Measurements from ENCODE around the gene FBLN1.

The FBLN1 gene

DNA sequence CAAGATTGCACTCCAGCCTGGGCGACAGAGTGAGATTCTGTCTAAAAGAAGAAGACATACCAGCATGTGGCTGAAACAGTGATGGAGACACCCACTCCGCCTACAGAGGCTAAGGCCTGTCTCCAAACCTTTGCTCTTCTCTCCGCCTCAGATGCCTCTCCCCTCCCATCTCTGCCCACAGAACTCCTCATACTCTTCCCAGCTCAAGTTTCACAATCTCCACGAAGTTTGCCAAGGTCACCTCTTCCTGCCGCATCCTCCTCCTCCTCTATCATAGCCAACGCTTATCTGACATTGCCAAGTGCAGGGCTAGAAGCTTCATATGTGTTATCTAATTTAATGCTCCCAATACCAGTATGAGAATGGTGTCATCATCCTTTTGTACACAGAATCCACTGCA, 25.9 kb upstream of the FBLN1 start:
- TF ChIP-seq, protein P1, sequence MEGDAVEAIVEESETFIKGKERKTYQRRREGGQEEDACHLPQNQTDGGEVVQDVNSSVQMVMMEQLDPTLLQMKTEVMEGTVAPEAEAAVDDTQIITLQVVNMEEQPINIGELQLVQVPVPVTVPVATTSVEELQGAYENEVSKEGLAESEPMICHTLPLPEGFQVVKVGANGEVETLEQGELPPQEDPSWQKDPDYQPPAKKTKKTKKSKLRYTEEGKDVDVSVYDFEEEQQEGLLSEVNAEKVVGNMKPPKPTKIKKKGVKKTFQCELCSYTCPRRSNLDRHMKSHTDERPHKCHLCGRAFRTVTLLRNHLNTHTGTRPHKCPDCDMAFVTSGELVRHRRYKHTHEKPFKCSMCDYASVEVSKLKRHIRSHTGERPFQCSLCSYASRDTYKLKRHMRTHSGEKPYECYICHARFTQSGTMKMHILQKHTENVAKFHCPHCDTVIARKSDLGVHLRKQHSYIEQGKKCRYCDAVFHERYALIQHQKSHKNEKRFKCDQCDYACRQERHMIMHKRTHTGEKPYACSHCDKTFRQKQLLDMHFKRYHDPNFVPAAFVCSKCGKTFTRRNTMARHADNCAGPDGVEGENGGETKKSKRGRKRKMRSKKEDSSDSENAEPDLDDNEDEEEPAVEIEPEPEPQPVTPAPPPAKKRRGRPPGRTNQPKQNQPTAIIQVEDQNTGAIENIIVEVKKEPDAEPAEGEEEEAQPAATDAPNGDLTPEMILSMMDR (IDR thresholded peaks at IDR 0.05; ENCODE audit: low read depth, low read length) = no peak
- no peak overlapping the region for H3K4me3 ChIP-seq (ENCODE audit: low read depth, low read length)

DNA sequence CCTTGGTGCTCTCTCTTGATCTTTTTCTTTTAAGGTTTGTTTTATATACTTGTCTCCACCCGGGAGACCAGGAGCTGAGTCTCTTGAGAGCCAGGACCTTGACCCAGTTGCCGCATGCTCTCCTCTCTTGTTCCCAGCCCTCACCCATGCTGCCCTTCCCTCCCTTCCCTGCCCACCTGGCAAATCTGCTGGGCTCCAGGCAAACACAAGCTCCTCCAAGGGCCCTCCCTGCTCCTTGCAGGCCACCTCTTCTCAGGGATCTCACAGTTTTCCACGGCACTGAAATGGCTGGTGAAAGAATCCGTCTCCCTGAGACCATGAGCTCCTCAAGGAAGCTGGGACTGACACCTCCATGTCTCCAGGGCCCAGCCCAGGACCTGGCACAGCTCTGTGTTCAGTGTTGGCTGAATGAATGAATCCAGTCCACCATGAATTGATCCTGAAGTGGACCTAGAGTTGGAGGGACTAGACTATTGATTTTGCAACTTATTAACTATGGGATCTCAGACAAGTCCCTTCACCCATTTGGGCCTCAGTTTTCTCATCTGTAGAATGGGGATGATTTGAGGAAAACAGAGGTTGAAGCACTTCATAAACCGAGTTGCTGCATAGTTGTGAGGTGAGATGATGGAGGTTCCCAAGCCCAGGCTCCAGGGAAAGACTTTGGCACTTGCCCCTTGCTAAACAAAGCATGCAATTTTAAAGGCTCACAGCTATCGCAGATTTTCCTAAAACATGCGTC, 25.1 kb upstream of the FBLN1 start:
- TF ChIP-seq, protein P1 (IDR thresholded peaks at IDR 0.05; ENCODE audit: low read depth, low read length) = no peak
- no peak overlapping the region for H3K4me3 ChIP-seq (ENCODE audit: low read depth, low read length)

DNA sequence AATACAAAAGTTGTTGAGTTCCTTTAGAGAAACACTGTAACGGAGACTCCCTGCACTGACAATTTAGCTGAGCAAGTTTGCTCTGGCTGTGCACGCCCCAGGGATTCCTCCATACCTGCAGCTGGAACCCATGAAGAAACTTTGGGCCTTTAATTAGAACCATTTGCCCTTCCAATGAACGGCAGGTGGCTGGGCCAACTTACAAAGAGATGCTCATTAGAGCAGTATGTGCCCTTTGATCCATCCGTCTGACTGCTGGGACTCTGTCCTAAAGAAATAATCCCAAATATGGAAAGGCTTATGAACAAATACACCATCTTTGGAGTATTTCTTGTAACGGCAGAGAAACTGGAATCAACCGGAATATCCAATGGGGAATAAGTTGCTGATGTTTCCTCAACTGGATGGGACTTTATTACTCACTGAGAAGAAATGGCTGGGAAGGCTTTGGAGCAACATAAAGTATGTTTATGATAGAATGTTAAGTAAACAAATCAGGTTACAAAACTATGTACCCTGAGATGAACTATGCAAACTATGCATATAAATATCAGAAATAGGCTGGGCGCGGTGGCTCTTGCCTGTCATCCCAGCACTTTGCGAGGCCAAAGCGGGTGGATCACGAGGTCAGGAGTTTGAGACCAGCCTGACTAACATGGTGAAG, 24.4 kb upstream of the FBLN1 start:
- H3K4me3 ChIP-seq (ENCODE audit: low read depth, low read length) = no peak overlapping the region

DNA sequence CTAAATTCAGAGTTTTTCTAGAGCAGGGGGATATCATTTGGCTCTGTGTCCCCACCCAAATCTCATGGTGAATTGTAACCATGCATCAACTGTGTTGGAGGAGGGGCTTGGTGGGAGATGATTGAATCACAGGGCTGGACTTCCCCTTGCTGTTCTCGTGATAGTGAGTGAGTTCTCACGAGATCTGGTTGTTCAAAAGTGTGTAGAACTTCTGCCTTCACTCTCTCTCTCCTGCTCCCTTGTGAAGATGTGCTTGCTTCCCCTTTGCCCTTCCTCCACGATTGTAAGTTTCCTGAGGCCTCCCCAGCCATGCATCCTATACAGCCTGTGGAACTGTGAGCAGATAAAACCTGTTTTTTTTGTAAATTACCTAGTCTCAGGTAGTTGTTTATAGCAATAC, 22.0 kb upstream of the FBLN1 start:
- TF ChIP-seq, protein P1 (IDR thresholded peaks at IDR 0.05; ENCODE audit: low read depth, low read length) = no peak
- H3K4me3 ChIP-seq (ENCODE audit: low read depth, low read length) = no peak overlapping the region

More for the DNA sequence above, 24.4 kb upstream of the FBLN1 start:
- TF ChIP-seq, protein P1 (IDR thresholded peaks at IDR 0.05; ENCODE audit: low read depth, low read length) = no peak

DNA sequence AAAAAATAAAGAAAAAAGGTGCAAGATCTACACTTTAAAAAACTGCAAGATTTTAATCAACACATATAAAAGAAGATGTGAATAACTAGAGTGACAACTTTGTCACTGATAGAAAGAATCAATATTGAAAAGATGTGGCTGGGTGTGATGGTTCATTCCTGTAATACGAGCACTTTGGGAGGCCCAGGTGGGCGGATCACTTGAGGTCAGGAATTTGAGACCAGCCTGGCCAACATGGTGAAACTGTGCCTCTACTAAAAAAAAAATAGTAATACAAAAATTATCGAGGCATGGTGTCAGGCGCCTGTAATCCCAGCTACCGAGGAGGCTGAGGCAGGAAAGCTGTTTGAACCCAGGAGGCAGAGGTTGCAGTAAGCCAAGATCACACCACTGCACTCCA, 21.0 kb upstream of the FBLN1 start:
- H3K4me3 ChIP-seq (ENCODE audit: low read depth, low read length) = no peak overlapping the region
- TF ChIP-seq, protein P1 (IDR thresholded peaks at IDR 0.05; ENCODE audit: low read depth, low read length) = no peak

DNA sequence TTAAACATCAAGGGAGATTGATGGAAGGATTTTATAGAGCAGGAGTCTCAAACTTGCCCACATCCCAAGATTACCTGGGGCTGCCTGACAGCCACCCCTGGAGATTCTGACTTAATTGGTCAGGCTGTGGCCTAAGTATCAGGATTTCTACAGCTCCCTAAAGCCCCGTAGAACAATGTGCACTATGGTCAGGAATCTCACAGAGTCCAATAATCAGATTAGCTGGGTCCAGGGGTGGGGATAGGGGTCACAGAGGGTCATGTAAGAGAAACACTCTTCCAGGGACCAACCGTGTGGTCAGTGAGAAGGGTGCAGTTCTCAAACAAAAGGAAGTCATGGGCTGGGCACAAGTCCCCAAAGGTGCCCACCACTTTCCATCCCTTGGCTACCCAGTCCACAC, 20.5 kb upstream of the FBLN1 start:
- TF ChIP-seq, protein P1 (IDR thresholded peaks at IDR 0.05; ENCODE audit: low read depth, low read length) = no peak
- H3K4me3 ChIP-seq (ENCODE audit: low read depth, low read length) = no peak overlapping the region

DNA sequence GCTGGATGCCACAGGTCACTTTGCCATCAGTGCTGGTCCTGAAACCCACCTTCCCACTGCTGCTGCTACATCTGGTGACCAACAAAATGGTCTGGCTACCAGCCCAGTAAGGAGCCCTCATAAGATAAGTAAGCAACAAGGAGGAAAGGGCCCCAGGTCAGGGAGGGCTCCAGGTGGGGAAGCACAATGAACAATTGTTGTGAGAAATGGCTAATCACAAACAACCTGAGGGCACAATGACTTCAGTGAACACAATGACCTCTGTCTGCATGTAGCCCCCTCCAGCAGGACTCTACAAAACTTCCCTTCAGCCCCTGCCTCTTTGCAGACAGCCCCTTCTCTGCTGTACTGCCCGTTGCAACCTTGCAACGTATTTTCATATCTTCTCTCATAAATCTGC, 19.4 kb upstream of the FBLN1 start:
- TF ChIP-seq, protein P1 (IDR thresholded peaks at IDR 0.05; ENCODE audit: low read depth, low read length) = no peak
- no peak overlapping the region for H3K4me3 ChIP-seq (ENCODE audit: low read depth, low read length)
